Occipital lobe (tissue), 2 donors: ENCODE results near the gene LRRC1. TPM values are rescaled to one million over a fixed set of nuclear protein-coding genes. Genes with fewer than 3 reads are reported as not detected.

Experiments
- DNase-seq: peaks from one replicate; lab custom pipeline; 2025; lab: John Stamatoyannopoulos, UW
- total RNA-seq: library from RNA; depleted of rRNA; stranded (reverse); fragments of >200 nt; gene quantifications from one replicate; pipeline ENCODE4 v1.2.3, GENCODE V29; 2014

LRRC1 gene
- total RNA-seq, 1 donor from 2014 or later: 12.0 TPM

DNA sequence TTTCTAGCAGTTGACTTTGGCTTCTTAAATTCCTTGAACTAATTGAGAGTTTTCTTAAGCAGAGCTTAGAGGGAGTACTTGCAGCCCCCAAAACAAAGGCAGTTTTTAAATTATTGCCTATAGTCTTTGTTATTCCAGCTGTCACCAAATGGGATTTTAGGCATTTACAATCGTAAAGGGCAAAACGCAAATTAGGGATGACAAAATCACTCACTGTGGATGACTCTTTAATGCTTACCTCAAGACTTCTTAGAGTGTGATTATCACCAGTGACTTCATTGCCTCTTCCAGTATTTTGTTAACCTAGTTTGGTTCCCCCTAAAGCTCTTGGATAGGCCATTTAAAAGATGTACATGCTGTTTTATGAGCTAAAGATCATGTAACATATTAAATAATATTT lies 126.8 kb downstream of the LRRC1 start:
- DNase-seq: no peak

DNA sequence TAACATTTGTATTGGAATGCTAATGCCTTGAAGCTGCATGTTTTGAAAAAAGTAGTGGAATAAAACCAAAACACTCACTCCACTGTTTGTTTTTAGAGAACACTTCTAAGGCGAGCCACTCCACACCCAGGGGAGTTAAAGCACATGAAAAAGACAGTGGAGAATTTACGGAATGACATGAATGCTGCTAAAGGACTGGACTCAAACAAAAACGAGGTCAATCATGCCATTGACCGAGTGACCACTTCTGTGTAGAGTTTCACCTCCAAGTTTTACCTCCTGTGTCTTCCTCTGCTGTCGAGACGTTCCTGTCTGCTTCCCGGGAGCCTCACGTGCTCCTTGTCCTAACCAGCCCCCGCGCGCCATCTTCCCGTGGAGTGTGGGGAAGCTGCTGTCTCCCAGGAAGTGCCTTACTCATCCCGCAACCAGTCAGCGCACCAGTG lies 127.8 kb downstream of the LRRC1 start:
- no peak for DNase-seq

GRCh38 chr6:53924277-53924676 lies 129.5 kb downstream of the LRRC1 start:
- DNase-seq: no peak

DNA sequence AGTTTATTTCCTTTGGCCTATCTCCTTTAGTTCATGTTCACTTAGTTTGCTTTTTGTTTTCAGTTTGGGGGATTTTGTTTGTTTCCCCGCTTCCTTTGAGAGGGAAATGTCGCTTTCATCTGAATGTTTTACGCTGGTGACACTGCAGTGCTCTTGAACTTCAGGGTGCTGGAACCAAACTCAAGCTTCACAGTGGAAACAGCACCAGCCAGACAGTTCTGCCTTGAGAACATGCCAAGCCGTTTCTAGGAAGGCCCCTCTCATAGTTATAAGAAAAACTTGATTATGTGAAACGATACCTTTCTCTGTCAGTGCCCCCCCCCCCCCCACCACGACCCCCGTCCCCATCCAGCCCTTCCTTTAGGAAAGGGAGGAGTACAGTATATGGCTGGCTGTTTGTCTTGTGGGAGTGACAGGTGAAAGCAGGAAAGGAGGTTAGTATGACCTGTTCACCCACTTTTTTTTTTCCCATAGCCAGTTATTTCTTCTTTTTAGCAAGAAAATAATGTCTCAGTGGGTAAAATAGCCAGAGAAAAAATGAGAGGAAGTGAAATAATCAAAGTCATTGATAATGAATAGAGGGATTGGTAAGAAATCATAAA lies 130.1 kb downstream of the LRRC1 start:
- no peak for DNase-seq

DNA sequence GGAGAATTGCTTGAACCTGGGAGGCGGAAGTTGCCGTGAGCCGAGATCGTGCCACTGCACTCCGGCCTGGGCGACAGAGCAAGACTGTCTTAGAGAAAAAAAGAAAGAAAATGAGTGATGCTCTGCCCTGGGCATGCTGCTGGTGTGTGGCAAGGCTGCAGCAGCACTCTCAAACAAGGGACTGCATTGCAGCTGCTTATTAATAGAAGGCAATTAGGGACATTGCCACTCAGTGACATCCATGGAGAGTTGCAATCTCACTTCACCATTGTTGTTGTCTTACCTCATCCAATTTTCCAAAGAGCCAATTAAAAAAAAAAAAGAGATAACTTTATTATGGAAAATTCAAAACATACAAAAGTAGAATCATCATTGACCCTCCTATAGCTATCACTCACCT lies 131.1 kb downstream of the LRRC1 start:
- DNase-seq: no peak

DNA sequence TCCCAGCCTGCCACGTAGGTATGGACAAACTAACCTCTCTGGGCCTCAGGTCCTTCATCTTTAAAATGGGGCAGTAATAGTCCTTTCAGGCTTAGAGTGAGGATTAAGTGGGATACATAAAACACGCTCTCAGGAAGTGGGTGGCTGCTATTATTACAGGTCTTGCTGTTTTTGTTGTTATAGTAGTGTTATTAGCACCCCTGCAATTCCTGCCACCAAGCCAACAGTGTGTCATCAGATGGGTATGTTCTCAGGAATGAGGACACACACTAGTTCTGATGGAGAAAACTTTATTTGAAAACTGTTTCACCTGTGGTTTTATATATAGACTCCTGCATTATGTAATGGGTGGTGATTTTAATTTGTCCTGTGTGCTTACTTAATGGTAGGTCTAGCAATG lies 131.7 kb downstream of the LRRC1 start:
- no peak for DNase-seq

GRCh38 chr6:53928641-53929040 lies 133.8 kb downstream of the LRRC1 start:
- DNase-seq: no peak

GRCh38 chr6:53929041-53929820 lies 134.4 kb downstream of the LRRC1 start:
- DNase-seq: no peak

GRCh38 chr6:53929821-53930120 lies 135.0 kb downstream of the LRRC1 start:
- DNase-seq: no peak

DNA sequence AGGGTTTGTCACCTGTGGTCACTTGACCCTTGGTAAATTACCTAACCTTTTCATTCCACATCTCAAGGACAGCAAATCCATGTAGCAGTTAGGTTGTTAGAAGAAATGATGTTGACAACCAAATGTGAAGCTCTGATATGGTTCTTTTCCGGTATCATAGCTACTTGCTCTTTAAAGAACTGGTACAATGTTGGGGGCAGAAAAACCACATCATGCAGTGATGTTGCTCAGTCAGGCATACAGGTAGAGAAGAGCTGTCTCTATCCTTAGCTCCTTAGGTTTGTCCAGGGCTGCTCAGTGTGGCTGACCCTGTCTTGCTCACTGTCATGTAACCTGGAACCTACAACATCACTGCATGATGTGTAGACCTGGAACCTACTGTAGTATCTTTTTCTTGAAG lies 135.5 kb downstream of the LRRC1 start:
- no peak for DNase-seq

GRCh38 chr6:53931086-53931485 lies 136.3 kb downstream of the LRRC1 start:
- DNase-seq: no peak

DNA sequence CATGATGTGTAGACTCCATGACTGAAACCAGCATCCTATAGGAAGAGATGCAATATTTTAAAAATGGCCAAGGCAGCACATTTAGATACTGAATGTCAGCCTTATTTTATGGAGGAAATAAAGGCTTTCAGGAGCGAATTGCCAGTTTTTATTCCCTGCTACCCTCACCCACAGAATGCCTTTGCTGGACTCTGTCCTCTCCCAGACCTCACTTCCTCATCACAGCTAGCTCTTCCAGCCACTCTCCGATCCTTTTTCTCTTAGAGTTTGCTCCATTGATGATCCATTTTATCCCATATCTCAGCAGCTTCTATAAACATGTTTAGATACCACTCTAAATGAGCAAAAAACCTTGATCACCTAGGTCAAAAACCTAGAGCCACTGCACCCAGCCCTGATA lies 137.7 kb downstream of the LRRC1 start:
- DNase-seq: no peak

DNA sequence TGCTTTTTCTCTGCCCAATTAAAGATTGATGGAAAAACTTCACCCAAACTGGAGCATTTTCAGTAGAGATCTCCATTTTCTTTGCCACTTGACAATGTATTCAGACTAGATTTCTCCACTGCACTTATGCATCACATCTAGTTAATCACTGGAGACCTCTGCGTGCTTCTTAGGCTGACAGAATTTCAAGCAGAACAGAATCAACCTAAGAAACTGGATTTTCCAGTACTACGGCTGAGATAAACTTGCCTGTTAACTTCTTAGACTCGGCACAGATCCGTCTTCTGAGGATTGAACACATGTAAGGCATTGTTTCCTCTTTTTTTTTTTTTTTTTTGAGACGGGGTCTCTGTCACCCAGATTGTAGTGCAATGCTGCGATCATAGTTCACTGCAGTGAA lies 139.2 kb downstream of the LRRC1 start:
- DNase-seq: no peak

GRCh38 chr6:53937461-53937860 lies 142.7 kb downstream of the LRRC1 start:
- DNase-seq: no peak

DNA sequence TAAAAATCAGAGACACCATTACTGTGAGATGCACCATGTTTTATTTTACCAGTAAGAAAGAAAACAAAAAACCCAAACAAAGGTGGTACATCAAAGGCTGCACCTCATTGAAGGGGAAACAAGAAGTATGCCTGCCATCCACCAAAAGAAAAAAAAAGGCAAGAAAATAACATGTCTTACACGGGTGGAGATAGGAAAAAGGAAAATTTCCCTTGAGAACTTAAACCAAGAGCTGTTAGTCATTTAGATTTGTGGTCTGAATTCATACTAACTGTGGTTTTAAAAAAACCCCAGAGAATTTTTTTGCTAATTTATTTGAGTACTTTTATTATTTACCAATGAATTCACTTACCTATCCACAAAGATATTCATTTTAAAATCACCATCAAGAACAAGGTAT lies 144.0 kb downstream of the LRRC1 start:
- DNase-seq: no peak

DNA sequence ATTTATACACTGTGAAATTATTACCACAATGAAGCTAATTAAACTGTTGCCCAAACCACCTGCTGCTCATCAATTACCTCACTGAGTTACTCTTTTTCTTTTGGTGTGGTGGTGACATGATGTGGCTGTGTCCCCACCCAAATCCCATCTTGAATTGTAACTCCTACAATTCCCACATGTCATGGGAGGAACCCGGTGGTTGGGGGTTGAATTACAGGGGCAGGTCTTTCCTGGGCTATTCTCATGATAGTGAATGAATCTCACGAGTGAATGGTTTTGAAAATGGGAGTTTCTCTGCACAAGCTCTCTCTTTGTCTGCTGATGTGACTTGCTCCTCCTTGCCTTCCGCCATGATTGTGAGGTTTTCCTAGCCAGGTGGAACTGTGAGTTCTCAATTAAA lies 145.0 kb downstream of the LRRC1 start:
- DNase-seq: no peak

DNA sequence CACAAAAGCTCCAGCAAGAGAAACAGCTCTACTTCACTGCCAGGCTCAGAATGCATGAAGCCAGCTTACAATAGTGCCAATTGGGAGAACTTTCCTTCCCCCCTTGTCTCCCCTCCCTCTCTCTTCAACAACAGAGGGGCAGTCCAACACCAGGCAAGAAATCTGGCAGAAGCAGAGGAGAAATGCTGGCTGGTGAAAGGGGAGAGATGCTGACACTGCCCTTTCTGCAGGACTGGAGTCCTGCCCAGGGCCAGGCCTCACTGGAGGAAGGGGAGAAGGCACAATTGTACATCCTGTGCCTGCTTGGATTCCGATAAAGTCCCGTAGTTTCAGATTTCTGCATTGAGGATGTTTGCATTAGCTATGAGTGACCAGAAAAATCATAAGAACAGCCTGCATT lies 148.6 kb downstream of the LRRC1 start:
- peak; percentile 12 for DNase-seq

GRCh38 chr6:53944091-53944490 lies 149.3 kb downstream of the LRRC1 start:
- no peak for DNase-seq

DNA sequence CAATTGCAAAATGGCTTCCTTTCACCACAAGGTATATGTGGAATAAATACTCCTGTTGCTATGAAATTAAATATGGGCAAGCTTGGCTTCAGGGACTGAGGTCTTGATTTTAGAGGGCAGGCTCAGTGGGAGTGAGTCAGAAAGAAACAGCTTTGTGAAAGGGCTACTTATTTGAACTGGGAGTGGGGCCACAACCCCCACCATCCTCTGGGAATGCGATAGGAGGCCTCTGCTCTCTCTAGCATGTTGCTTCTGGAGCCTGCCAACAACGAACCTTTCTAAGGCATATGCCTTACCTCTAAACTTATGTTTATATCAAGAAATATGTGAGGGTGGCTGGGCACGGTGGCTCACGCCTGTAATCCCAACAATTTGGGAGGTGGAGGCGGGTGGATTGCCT lies 149.7 kb downstream of the LRRC1 start:
- no peak for DNase-seq

- DNase-seq: no peak
These were observed 151.1 kb downstream of the LRRC1 start for GRCh38 chr6:53945765-53946407.

DNA sequence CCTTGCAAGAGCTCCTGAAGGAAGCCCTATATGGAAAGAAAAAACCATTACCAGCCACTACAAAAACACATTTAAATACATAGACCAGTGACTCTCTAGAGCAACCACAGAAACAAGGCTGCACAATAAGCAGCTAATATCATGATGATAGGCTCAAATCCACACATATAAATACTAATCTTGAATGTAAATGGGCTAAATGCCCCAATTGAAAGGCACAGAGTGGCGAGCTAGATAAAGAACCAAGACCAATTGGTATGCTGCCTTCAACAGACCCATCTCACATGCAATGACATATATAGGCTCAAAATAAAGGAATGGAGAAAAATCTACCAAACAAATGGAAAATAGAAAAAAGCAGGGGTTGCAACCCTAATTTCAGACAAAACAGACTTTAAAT lies 153.0 kb downstream of the LRRC1 start:
- DNase-seq: no peak

- DNase-seq: no peak
These were observed 156.6 kb downstream of the LRRC1 start for GRCh38 chr6:53951383-53951782.

GRCh38 chr6:53956068-53956711 lies 161.4 kb downstream of the LRRC1 start:
- peak; percentile 55 for DNase-seq
